ENCODE results near the gene CBFA2T3.

CBFA2T3 gene

GRCh38 chr16:88974916-88975215 is 2.1 kb downstream of the CBFA2T3 start:
- no peak for DNase-seq

DNA sequence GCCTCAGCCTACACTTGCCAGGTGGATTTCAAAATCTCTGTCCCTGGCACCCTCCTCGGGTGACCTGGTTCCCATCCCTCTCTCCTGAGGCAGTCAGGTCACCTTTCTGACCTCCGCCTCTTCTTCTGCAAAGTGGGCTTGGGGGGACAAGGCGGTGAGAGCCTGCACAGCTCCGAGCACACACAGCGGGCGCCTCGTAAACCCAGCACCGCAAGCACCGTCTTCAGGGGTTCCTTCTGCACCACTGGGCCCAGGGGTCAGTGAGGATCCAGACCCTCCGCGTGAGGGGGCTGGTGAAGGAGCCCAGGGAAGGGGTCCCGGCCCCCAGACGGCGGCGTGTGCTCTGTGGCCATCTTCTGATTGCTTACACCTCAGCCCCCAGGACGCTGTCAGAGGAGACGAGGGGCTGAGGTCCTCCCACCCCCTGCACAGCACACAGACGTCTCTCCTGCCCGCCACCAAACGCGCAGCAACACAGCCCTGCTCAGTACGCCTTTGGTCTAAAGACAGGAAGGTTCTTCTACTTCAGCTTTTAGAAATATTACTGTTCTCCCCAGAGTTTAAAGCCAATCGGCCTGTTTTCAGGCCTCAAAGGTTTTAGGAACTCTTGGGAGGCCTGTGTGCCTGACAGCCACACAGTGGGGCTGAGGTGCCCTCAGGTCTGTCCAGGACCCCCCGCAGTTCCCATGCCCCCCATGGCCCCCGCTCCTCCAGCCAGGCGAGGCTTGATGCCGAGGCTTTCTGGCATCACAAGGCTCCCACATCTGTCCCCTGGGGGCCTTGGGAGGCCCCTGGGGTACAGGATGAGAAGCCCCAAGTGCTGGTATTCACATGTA is 2.7 kb downstream of the CBFA2T3 start:
- no peak for DNase-seq

DNA sequence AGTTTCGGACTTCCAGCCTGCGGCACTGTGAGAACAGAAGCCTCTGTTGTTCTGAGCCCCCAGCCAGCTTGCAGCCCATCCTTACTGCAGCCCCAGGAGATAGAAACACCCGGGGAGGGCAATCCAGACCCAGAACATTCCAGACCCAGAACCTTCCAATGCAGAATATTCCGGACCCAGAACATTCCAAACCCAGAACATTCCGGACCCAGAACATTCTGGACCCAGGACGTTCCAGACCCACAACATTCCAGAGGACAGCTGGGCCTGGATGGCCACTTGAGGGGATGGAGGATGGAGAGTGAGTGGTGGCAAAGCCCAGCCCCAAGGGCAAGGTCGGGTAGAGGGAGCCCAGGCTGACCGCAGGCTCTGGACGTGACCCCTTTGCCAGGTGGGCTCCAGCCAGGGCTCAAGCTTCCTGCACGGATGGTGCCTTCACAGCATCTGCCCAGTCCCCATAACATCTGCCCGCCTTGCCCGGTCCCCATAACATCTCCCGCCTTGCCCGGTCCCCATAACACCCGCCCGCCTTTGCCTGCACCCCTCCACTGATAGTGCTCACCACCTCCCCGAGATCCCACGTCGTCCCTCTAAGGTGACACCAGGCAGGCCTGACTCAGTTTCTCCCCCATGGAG is 3.5 kb downstream of the CBFA2T3 start:
- no peak for DNase-seq

GRCh38 chr16:88973007-88973410 is 4.0 kb downstream of the CBFA2T3 start:
- DNase-seq: no peak

GRCh38 chr16:88972349-88972748 is 4.7 kb downstream of the CBFA2T3 start:
- DNase-seq: no peak

- DNase-seq: no peak
These were observed 5.5 kb downstream of the CBFA2T3 start for GRCh38 chr16:88971371-88972097.

- no peak for DNase-seq
These were observed 6.4 kb downstream of the CBFA2T3 start for GRCh38 chr16:88970539-88971065.

- no peak for DNase-seq
These were observed 7.0 kb downstream of the CBFA2T3 start for GRCh38 chr16:88970050-88970449.

- DNase-seq: no peak
These were observed 7.6 kb downstream of the CBFA2T3 start for GRCh38 chr16:88969361-88969831.

DNA sequence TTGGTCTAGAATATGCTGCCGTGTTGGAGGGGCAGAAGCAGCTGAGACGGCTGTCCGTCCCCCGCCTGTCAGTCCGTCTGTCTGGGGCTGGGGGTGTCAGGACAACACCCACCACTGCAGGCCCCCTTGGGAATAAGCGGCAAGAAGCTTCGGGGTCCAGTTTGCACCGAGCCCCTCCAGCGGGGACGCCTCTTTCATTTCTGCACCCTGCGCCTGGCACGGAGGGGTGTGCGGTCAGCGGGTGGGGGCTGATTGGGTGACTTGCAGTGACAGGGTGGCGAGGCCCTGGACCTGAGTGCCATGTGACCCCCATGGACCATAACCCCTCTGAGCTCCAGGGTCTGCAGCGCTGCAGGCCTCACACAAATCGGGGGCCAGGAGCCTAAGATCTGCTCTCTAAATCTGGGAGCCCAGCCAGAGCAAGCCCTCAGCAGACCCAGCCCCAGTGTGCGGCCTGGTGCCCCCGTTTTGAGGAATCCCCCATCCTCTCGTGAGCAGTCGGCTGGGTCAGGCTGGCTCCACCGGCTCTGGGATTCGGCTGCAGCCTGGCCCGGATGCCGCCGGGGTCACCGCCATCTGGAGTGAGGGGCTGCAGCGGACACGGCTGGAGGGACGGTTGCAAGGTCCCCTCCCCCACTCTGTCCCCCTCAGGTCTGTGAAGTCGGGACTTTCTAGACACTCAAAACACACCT is 8.3 kb downstream of the CBFA2T3 start:
- no peak for DNase-seq

DNA sequence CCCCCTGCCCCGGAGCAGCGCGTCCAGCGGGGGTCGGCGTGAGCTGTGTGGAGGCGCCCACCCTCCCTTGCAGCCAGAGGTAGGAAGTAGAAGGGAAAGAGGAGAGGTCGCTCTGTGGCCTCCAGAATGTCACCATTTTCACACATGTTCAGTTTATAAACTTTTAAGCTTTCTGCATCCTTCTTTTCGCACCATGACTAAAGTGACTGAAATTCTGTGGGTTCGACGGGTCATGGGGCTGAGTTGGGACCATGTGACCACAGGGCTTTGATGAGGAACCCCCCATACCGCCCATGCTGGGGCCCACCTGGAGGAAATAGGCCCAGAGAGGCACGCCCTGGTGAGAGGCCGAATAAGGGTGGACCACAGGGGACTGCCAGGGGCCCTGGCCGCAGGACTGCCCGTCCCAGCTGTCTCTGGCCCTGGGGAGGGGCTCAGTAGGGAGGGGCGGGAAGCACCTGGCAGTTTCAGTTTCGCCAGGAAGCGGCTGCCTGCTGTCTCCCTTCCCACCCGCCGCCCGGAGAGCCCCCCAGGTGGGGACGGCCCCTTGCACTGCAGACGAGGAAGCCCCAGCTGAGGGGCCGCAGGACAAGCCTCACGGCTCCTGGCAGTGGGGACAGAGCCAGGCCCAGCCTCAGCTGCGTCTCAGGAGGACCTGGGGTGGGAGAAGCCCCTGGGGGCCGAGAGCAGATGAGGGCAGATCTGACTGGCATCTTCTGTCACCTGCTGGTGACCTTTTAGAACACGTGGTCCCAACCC is 9.0 kb downstream of the CBFA2T3 start:
- no peak for DNase-seq

DNA sequence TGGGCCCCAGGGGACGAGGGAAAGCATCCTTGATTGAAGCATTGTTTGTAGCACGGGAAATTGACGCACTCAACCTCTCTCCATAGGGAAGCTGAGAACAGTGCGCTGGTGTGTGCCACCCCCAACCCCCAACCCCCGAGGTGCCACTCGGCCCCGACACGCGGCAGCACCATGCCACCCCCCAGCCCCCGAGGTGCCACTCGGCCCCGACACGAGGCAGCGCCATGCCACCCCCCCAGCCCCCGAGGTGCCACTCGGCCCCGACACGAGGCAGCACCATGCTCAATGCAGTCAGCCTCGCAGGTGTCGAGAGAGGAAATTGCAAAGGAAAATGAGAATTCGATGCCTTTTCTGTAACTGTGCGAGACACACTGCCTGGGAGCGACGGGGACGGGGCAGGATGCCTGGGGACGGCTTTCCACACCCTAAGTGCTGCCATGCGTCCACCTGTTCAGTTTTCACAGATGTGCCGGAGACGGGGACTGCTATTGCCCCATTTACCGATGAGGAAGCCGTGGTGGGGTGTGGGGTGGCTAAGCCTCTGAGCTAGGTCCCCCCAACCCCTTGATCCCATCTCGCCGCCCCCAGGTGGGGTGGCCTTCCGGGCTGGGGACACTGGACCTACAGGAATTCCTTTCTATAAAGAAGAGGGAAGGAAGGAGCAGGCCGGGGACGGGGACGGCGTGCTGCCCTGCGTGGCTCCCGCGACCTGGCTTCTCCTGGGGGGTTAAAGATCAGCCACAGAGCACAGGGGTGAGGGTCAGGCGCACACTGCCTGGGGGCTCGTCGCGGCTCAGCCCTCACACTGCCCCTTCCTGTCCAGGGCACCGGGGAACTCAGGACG is 9.8 kb downstream of the CBFA2T3 start:
- no peak for DNase-seq

DNA sequence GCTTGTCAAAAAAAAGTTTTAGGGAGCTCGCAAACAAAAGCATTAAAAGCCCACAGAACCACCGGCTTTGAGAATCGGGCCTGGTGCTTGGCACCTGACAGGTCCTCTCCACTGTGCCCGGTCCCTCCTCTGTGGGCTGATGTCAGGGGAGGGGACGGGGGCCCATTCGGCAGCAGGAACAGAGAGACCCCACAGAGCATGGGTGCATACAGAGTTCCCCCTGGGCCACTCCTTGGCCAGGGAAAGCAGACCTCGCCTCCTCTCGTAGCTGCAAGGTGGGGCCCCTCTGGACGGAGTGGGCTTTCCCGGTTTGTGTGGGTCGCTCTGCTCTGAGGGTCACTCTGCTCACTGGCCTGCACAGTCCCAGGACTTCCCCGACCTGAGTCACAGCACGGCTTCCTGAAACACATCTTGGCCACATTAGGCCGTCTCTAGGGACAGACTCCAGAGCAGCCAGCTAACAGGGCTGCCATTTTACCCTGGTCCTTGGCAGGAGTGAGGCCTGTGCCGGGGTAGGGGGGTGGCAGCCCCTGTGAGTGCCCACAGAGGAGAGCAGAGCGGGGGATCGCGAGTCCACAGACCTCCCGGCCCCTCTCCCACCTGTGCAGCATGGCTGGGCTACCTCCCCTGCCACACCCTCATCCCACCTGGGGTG is 11.1 kb downstream of the CBFA2T3 start:
- no peak for DNase-seq

- DNase-seq: no peak
These were observed 11.6 kb downstream of the CBFA2T3 start for GRCh38 chr16:88965411-88965810.

- no peak for DNase-seq
These were observed 12.4 kb downstream of the CBFA2T3 start for GRCh38 chr16:88964636-88965035.

GRCh38 chr16:88963583-88963982 is 13.4 kb downstream of the CBFA2T3 start:
- DNase-seq: no peak

GRCh38 chr16:88962478-88963152 is 14.4 kb downstream of the CBFA2T3 start:
- no peak for DNase-seq

DNA sequence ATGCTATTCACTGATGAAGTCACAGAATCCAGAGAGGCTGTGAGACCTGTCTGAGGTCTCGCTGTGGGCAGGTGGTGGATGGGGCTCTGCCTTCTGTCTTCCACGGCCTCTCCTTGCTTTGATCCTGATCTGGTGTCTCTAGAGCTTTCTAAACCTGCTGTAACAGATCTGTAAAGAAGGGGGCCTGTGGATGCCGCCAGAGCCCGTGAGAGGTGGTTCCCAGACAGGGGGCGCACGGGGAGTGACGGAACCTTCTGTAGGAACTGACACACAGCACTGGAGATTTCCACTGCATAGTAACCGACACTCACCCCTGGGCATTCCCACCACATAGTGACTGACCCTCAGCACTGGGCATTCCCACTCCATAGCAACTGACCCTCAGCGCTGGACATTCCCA is 16.0 kb downstream of the CBFA2T3 start:
- no peak for DNase-seq

DNA sequence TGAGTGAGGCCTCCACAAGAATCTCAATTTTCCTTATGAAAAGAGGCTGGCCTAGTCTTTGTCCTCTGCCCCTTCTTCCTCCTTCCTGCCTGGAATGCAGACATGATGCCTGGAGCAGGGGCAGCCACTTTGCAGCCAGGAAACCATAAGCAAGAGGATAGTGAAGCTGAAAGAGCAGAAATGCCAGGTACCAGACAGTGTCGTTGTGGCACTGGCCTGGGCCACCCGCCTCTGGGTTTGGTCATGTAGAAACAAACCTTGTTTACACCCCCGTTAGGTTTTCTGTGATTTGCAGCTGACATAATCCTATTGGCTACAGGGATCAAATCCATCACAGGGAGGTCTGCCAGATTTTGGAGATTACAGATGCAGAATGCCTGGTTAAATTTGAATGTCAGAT is 16.5 kb downstream of the CBFA2T3 start:
- DNase-seq: no peak

DNA sequence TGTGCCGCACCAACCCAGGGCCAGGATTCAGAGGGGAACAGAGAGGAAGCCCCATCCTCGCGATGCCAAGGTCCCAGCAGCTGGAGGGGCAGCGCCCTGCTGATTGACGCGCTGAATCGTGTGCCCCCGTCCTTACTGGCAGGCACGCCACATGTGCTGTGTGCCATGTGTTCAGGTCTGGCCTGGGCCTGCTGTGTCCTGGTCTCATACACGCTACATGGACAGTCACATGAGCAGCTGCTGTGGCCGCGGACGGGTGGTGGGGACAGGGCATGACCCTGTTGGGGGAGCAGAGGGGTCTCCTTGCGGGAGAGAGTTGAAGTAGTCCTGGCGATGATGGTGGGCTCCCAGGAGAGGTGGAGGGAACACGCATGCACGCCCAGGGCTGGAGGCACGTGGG is 18.0 kb downstream of the CBFA2T3 start:
- DNase-seq: no peak
